ENCODE results near the gene TRIM65. TPM values are rescaled to one million over a fixed set of nuclear protein-coding genes. Genes with fewer than 3 reads are reported as not detected.
A peak's percentile ranks its signal among the peaks of the same experiment; 100 is the strongest.

TRIM65 gene
- total and polyA plus RNA-seq, 2 of the 4 experiments (the other 2 are of a cell fraction), result 7.9 to 10.6 TPM

DNA sequence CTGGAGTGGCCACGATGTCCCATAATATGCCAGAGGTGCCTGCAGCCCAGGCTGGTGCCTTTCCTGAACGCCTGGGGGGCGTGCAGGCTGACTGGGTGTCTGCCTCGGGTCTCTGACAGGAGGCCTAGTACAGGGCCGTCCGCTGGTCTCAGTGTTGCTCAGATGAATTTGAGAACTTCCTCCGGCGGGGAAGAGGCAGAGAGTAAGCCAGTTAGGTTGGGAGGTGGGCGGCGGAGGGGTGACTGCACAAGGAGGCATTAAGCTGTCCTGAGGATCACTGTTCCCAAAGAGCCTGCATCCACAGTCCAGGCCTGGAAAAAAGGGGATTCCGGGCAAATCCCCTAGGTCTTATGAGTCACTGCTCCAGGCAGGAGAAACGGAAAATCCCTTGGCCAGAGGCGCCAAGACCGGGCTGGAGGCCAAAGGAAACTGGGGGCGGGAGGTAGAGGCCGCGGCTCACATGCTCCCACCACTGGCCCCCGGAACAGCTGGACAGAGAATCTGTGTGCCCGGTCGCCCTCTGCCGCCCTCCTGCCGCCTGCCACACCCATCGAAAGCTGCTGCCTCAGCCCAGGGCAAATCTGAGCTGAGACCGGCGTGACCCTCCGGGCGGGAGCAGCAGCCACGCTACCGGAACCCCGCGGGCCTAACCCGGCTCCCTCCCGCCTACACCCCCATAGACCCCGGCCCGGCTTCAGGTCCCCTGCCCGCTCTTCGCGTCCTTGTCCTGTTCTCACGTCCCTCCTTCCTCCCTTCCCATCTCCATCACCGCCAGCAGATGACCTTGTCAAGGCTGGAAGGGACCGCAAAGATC is 19.6 kb downstream of the TRIM65 start (continued):
- TF ChIP-seq CTCF (conservative IDR thresholded peaks at IDR 0.05; ENCODE audit: low read depth, low read length), result peak; percentile 36
- peak; percentile 44; the same call in 1 of the 2 replicates for TF ChIP-seq MXI1 (IDR thresholded peaks at IDR 0.05; ENCODE audit: borderline replicate concordance, low read depth, low read length)
- TF ChIP-seq BHLHE40 (IDR thresholded peaks at IDR 0.05; ENCODE audit: low read depth, low read length), result peak; percentile 78
- TF ChIP-seq NFE2L2 (IDR thresholded peaks at IDR 0.05; ENCODE audit: low read depth, low read length), result 0 out of 2 replicates have a peak, but pooled peaks have one; percentile 1

Measured in IMR-90 (cell line).